AG10803 (cell line): ENCODE measurements around the gene NELL2.

ENCODE experiments used
- DNase-seq: peaks from one replicate; pipeline ENCODE4 v3.0.0; 2010; ENCODE audit warnings: low read depth
- H3K4me3 ChIP-seq: 2 replicates; pipeline ENCODE4 v1.5.1; 2011; ENCODE audit warnings: mild to moderate bottlenecking, low read length, control low read depth
- CTCF ChIP-seq: conservative IDR thresholded peaks from 2 replicates; pipeline ENCODE4 v1.5.1; 2011; ENCODE audit warnings: mild to moderate bottlenecking, low read length, control low read depth, inconsistent platforms

The NELL2 gene

GRCh38 chr12:44531320-44531971 lies 344.7 kb downstream of the NELL2 start:
- no peak for TF ChIP-seq CTCF
- DNase-seq: no peak
- no peak overlapping the region for H3K4me3 ChIP-seq

- no peak for DNase-seq
- H3K4me3 ChIP-seq: no peak overlapping the region
- TF ChIP-seq CTCF: no peak
These were observed 349.4 kb downstream of the NELL2 start for GRCh38 chr12:44526655-44527182.

- no peak for TF ChIP-seq CTCF
- no peak for DNase-seq
- H3K4me3 ChIP-seq: no peak overlapping the region
These were observed 350.1 kb downstream of the NELL2 start for GRCh38 chr12:44525806-44526654.

- no peak overlapping the region for H3K4me3 ChIP-seq
- no peak for DNase-seq
- no peak for TF ChIP-seq CTCF
These were observed 352.3 kb downstream of the NELL2 start for GRCh38 chr12:44523828-44524227.

- H3K4me3 ChIP-seq: no peak overlapping the region
- no peak for DNase-seq
- no peak for TF ChIP-seq CTCF
These were observed 354.4 kb downstream of the NELL2 start for GRCh38 chr12:44521702-44522101.

- DNase-seq: no peak
- TF ChIP-seq CTCF: no peak
- H3K4me3 ChIP-seq: no peak overlapping the region
These were observed 356.2 kb downstream of the NELL2 start for GRCh38 chr12:44519931-44520330.

- TF ChIP-seq CTCF: no peak
- DNase-seq: no peak
- H3K4me3 ChIP-seq: no peak overlapping the region
These were observed 364.8 kb downstream of the NELL2 start for GRCh38 chr12:44511289-44511688.
